Activated T-cell treated with anti-CD3 and anti-CD28 coated beads, Interleukin-2, amount 50 U/mL, for 4 hours (primary cell): ENCODE measurements around the gene DCPS. TPM values are rescaled to one million over a fixed set of nuclear protein-coding genes. Genes with fewer than 3 reads are reported as not detected.
"Not testable (repeated sequence)": the region's sequence is repeated elsewhere in the genome, so short reads cannot be mapped to it uniquely, and the experiment has no call there.

Experiments
- ATAC-seq, 2 donors: fragments of 200-7000 bp; cut with Tn5 transposase; one replicate each; pipeline ENCODE4 v1.10.0; 2021
- DNase-seq: peaks from one replicate; pipeline ENCODE4 v3.0.0-alpha.2; 2020
- H3K27me3 Mint-ChIP-seq: one replicate; pipeline ENCODE4 v1.8.0; 2021; ENCODE audit warnings: low read depth, mixed read lengths
- H3K36me3 Mint-ChIP-seq: one replicate; pipeline ENCODE4 v1.8.0; 2022; ENCODE audit warnings: mixed read lengths; ENCODE audit not compliant: insufficient read depth
- H3K4me1 Mint-ChIP-seq: one replicate; pipeline ENCODE4 v1.8.0; 2021; ENCODE audit warnings: low read depth, mixed read lengths
- H3K4me3 Mint-ChIP-seq: one replicate; pipeline ENCODE4 v1.8.0; 2021; ENCODE audit warnings: mild to moderate bottlenecking, moderate library complexity, mixed read lengths
- H3K9me3 Mint-ChIP-seq: one replicate; pipeline ENCODE4 v1.8.0; 2021; ENCODE audit warnings: mixed read lengths
- total RNA-seq, 3 donors: library from RNA; stranded (reverse); gene quantifications; one replicate each; pipeline ENCODE4 v1.2.1, GENCODE V29; 2021

DCPS gene
- total RNA-seq, 3 donors from 2014 or later = 31.4 to 37.6 (median 37.5) TPM

GRCh38 chr11:126378763-126379162 lies 74.9 kb downstream of the DCPS start:
- H3K36me3 Mint-ChIP-seq = peaks cover 2% of the 10 kb centered on the region
- no peaks in the 10 kb centered on the region for H3K9me3 Mint-ChIP-seq
- no peak for DNase-seq
- no peaks in the 10 kb centered on the region for H3K27me3 Mint-ChIP-seq
- no peaks in the 10 kb centered on the region for H3K4me1 Mint-ChIP-seq
- ATAC-seq = no peak
- no peak overlapping the region for H3K4me3 Mint-ChIP-seq

- ATAC-seq (no peak), DNase-seq (no peak)
- Mint-ChIP-seq H3K4me3 (no peak overlapping the region), H3K4me1 (no peaks in the 10 kb centered on the region), H3K27me3 (no peaks in the 10 kb centered on the region), H3K36me3 (peaks cover 2% of the 10 kb centered on the region), H3K9me3 (no peaks in the 10 kb centered on the region)
These were observed 77.0 kb downstream of the DCPS start for GRCh38 chr11:126380909-126381308.

GRCh38 chr11:126381960-126382359 lies 78.1 kb downstream of the DCPS start:
- not testable (repeated sequence) for H3K36me3 Mint-ChIP-seq, H3K27me3 Mint-ChIP-seq, ATAC-seq, H3K4me3 Mint-ChIP-seq, H3K4me1 Mint-ChIP-seq, H3K9me3 Mint-ChIP-seq, DNase-seq

GRCh38 chr11:126382641-126383040 lies 78.8 kb downstream of the DCPS start:
- DNase-seq, H3K9me3 Mint-ChIP-seq: not testable (repeated sequence)

GRCh38 chr11:126383339-126384335 lies 79.8 kb downstream of the DCPS start:
- no peaks in the 10 kb centered on the region for H3K9me3 Mint-ChIP-seq
- H3K4me3 Mint-ChIP-seq = no peak overlapping the region
- no peak for ATAC-seq

More at GRCh38 chr11:126382641-126383040, 78.8 kb downstream of the DCPS start:
- ATAC-seq, H3K4me3 Mint-ChIP-seq, H3K4me1 Mint-ChIP-seq, H3K36me3 Mint-ChIP-seq, H3K27me3 Mint-ChIP-seq: not testable (repeated sequence)

GRCh38 chr11:126384449-126385070 lies 80.7 kb downstream of the DCPS start:
- no peak for DNase-seq
- no peaks in the 10 kb centered on the region for H3K36me3 Mint-ChIP-seq
- no peak overlapping the region for H3K4me3 Mint-ChIP-seq

More at GRCh38 chr11:126383339-126384335, 79.8 kb downstream of the DCPS start:
- no peak for DNase-seq
- Mint-ChIP-seq H3K36me3 (peaks cover under 1% of the 10 kb centered on the region), H3K4me1 (no peaks in the 10 kb centered on the region), H3K27me3 (no peaks in the 10 kb centered on the region)

GRCh38 chr11:126385991-126386728 lies 82.3 kb downstream of the DCPS start:
- Mint-ChIP-seq H3K27me3 (no peaks in the 10 kb centered on the region), H3K4me3 (no peak overlapping the region), H3K9me3 (no peaks in the 10 kb centered on the region), H3K4me1 (no peaks in the 10 kb centered on the region), H3K36me3 (no peaks in the 10 kb centered on the region)
- DNase-seq (no peak), ATAC-seq (no peak)

More at GRCh38 chr11:126384449-126385070, 80.7 kb downstream of the DCPS start:
- Mint-ChIP-seq H3K27me3 (no peaks in the 10 kb centered on the region), H3K9me3 (no peaks in the 10 kb centered on the region), H3K4me1 (no peaks in the 10 kb centered on the region)
- no peak for ATAC-seq

GRCh38 chr11:126386729-126387071 lies 82.8 kb downstream of the DCPS start:
- H3K36me3 Mint-ChIP-seq, ATAC-seq, H3K27me3 Mint-ChIP-seq, H3K4me3 Mint-ChIP-seq, H3K4me1 Mint-ChIP-seq, H3K9me3 Mint-ChIP-seq, DNase-seq: not testable (repeated sequence)

GRCh38 chr11:126387857-126388256 lies 84.0 kb downstream of the DCPS start:
- Mint-ChIP-seq H3K4me3 (no peak overlapping the region), H3K27me3 (no peaks in the 10 kb centered on the region), H3K36me3 (no peaks in the 10 kb centered on the region), H3K4me1 (peaks cover 3% of the 10 kb centered on the region), H3K9me3 (no peaks in the 10 kb centered on the region)
- ATAC-seq (no peak), DNase-seq (no peak)

GRCh38 chr11:126390272-126390867 lies 86.5 kb downstream of the DCPS start:
- peaks cover 3% of the 10 kb centered on the region for H3K4me1 Mint-ChIP-seq

GRCh38 chr11:126391286-126391954 lies 87.6 kb downstream of the DCPS start:
- H3K36me3 Mint-ChIP-seq = no peaks in the 10 kb centered on the region
- ATAC-seq = no peak
- no peaks in the 10 kb centered on the region for H3K9me3 Mint-ChIP-seq

More at GRCh38 chr11:126390272-126390867, 86.5 kb downstream of the DCPS start:
- Mint-ChIP-seq H3K36me3 (no peaks in the 10 kb centered on the region), H3K27me3 (no peaks in the 10 kb centered on the region), H3K9me3 (no peaks in the 10 kb centered on the region), H3K4me3 (no peak overlapping the region)
- ATAC-seq = no peak
- DNase-seq = no peak

GRCh38 chr11:126391970-126392632 lies 88.2 kb downstream of the DCPS start:
- Mint-ChIP-seq H3K4me1 (peaks cover 3% of the 10 kb centered on the region), H3K27me3 (no peaks in the 10 kb centered on the region), H3K9me3 (no peaks in the 10 kb centered on the region), H3K36me3 (no peaks in the 10 kb centered on the region), H3K4me3 (no peak overlapping the region)
- no peak for ATAC-seq
- no peak for DNase-seq

More at GRCh38 chr11:126391286-126391954, 87.6 kb downstream of the DCPS start:
- no peak for DNase-seq
- peaks cover 3% of the 10 kb centered on the region for H3K4me1 Mint-ChIP-seq
- no peak overlapping the region for H3K4me3 Mint-ChIP-seq
- no peaks in the 10 kb centered on the region for H3K27me3 Mint-ChIP-seq

GRCh38 chr11:126392633-126393013 lies 88.8 kb downstream of the DCPS start:
- peaks cover 3% of the 10 kb centered on the region for H3K4me1 Mint-ChIP-seq
- ATAC-seq (no peak), DNase-seq (no peak)
- H3K36me3 Mint-ChIP-seq = no peaks in the 10 kb centered on the region
- H3K4me3 Mint-ChIP-seq = no peak overlapping the region
- H3K9me3 Mint-ChIP-seq = no peaks in the 10 kb centered on the region
- H3K27me3 Mint-ChIP-seq = no peaks in the 10 kb centered on the region
